CD4-positive, alpha-beta T cell treated with Interleukin-17A for 4 hours (primary cell): ENCODE measurements around the gene WNT2.
"Not testable (repeated sequence)": the region's sequence is repeated elsewhere in the genome, so short reads cannot be mapped to it uniquely, and the experiment has no call there.

Experiments
- DNase-seq: peaks from one replicate; pipeline ENCODE4 v3.0.0-alpha.2; 2020; ENCODE audit warnings: mixed read lengths

WNT2 gene

DNA sequence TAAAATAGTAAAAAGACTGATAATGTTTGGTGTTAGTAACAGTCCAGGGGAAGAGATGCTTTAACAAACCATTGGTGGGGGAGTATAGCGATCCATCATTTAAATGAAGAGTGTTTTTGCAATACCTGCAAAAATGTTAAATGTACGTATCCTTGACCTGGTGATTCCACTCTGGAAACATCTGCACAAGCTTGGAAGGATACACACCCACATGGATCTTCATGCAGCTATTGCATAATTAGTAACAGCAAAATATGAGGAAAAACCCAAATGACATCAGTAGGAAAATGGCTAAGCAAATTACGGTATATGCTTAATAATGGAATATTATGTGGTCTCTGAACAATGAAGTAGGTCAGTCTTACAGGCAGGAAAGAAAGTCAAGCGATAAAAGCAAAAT, 20.5 kb downstream of the WNT2 start:
- DNase-seq, result no peak

DNA sequence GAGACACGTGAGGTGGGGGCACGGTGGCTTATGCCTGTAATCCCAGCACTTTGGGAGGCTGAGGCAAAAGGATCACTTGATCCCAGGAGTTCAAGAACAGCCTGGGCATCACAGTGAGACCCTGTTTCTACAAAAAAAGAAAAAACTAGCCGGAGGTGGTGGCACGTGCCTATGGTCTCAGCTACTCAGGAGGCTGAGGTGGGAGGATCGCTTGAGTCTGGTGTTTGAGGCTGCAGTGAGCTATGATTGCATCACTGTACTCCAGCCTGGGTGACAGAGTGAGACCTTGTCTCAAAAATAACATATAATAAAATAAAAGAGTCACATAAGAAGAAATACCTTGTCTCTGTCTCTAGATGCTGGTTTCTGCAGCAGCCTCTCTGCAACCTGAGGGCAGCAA, 22.4 kb downstream of the WNT2 start:
- DNase-seq, result not testable (repeated sequence)

DNA sequence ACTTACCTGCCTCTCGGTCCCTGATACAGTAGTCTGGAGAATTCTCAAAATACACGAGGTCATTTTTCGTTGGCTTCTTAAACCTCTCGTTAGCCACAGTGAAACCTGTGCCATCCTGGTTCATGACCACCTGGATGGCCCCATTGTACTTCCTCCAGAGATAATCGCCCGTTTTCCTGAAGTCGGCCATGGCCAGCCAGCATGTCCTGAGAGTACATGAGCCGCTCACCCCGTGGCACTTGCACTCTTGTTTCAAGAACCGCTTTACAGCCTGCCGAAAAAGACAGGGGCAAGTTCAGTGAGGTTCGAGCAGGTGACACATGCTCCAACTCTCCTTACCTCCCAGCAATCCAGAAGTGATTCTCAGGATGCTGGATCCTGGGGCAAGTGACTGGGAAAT, 25.3 kb downstream of the WNT2 start:
- DNase-seq, result no peak

DNA sequence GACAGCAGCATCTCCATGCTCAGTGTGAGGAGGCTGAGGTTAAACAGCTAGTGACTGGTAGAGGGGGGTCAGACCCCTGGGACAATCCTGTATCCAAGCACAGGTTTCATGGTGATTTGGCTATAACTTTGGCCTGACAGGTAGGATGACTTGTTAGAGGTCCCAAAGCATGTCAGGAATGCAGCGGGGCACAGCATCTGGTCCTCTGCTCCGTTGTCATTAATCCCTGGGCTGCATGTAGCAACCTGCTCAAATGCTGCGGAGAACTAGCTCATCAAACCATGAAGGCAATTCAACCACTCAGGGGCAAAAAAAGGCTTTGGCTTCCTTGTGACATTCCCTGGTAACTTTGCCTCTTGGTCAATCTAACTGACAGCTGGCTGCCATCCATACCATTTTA, 26.8 kb downstream of the WNT2 start:
- DNase-seq, result no peak

DNA sequence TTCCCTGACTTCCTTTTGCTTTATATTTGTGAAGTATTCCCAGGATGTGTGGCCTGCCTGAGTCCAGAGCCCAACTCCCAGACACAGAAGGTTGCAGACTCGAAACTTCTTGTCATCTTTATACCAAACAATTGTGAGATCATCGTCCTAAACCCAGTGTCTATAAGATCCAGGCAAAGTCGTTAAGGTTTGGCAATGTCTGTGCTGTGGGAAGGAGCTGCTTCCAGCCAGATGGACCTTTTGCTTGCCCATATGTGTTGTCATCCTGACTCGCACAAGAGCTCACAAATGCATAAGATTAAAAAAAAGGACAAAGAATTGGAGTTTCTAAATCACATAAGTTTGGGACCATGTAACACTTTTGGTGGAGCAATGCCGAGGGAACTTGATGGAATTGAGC, 37.0 kb downstream of the WNT2 start:
- no peak for DNase-seq

DNA sequence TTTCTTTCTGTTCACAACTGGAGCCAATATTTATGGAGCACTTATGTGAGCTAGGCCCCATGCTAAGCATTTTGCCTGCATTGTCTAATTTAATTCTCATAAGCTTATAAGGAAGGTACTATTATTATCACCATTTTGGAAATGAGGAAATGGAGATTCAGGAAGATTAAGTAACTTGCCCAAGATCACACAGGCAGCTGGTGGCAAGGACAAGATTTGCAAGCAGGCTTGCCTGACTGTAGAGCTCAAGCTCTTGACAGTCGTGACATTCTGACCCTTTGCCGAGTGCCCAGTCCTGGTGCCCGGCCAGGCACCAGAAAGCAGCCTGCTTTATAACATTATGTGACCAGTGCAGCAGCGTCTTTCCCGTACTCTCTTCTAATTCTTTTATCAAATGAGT, 38.2 kb downstream of the WNT2 start:
- DNase-seq, result no peak

DNA sequence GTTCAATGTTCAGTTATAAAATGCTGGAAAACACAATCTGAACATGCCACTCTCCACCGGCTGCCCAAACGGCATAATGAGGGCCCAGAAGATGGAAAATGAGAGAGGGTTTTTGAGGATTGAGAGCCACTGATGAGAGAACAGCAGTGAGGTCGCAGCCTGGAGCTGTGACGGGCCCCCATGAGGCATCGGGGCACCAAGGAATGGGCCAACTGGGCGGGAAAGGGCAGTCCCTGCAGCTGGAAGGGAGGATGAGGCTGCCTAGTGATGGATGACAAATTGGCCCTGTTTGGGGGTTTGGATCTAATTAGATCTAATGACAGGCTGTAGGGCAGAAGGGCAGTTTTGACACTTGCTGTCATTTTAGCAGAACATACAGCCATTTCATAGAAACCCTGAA, 39.1 kb downstream of the WNT2 start:
- no peak for DNase-seq

DNA sequence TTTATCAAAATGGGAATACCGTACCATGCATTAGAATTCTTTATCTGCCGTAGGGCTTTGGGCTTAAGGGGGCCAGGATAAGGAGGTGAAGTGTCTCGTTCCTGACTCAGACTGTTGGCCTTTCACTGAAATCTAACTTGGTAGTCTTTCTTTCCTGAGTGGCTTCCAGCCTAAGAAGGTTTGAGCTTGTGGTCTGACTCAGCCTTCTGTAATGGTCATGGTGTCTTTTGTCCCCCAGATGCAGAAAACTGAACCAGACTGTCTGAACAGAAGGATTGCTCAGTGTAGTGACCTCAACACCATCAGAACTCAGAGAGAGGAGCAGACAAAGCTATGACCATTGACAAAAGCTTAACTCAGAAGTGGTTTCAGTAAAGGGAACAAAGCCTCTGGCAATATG, 39.5 kb downstream of the WNT2 start:
- DNase-seq, result no peak

DNA sequence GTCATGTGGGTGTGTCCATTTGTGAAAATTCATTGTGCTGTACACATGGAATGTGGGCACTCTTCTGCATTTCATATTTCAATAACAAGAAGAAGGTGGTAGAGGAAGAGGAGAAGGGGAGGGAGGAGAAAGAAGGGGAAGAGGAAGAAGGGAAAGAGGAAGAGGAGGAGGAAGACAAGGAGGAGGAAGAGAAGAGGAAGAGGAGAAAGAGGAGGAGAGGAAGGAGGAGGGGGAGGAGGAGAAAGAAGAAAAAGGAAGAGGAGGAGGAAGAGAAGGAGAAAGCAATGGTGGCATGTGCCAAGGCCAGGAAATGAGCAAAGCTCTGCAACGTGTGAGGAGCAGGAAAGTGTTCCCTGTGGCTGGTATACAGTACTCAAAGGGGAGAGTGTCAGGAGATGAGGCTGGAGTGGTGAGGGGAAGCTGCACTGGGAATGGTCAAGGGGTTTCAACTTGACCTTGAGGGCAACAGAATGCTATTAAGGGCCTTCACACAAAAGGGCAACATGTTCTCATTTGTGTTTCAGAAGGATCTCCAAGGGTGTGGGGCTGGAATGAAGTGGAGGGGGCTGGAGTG, 40.5 kb downstream of the WNT2 start:
- no peak for DNase-seq

DNA sequence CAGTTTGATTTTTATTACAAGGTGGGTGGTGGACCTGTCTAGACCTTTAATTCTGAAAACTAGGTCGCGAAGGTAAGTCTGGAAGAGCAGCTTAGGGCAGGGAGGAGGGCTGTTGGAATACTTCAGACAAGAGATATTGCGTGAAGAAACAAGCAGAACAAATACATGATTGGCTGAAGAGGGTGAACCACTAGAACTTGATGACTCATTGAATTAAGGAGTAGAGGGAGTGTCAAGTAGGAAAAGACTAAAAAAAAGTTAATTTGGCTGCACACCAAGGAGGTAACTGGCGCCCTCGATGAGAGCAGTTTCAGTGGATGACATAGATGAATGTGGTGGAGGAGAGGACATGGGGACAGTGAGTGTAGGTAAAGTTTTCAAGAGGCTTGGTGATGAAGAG, 41.3 kb downstream of the WNT2 start:
- no peak for DNase-seq

DNA sequence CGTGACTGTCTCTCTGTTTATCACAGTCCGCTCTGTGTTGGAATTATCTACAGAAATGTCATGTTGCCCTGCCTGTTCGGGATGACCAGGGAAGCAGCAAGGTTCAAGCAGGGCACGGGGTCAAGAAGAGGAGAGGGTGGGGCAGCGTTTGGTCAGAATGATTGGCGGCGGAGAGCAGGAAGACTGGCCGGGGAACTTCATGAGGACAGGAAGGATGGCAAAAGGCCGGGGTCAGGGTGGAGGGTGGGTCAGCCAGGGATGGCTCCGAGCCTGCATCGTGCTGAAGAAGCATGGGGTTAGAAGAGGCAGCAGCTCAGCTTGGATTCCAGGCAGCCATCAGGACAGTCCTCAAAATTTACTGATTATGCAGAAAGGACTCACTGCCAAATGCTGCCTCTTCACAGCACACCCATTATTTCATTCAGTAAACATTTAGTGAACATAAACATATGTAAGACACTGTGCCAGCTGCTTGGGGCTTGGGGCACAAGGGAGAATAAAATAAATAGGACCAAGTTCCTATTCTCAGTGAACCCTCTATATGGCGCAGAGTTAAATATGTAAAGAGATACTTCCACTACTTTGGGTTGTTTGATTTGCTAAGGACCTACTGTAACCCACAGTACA, 42.8 kb downstream of the WNT2 start:
- DNase-seq, result no peak

DNA sequence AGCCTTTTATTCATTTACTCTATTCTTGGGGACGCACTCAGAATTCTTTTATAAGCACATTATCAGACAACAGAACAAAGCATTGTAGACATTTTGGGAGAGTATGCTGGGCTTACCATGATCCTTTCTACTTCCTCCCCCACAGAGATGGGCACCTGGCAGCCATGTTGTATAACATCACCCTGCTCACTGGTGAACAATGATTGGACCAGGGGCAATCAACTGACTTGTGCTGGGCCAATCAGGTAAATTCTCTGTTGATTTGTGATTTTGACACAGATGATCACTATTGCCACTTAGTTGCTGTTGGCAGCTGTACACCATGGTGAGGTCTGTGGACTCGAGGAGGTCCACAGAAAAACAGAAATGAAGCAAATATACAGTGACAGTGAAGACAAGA, 43.7 kb downstream of the WNT2 start:
- no peak for DNase-seq

DNA sequence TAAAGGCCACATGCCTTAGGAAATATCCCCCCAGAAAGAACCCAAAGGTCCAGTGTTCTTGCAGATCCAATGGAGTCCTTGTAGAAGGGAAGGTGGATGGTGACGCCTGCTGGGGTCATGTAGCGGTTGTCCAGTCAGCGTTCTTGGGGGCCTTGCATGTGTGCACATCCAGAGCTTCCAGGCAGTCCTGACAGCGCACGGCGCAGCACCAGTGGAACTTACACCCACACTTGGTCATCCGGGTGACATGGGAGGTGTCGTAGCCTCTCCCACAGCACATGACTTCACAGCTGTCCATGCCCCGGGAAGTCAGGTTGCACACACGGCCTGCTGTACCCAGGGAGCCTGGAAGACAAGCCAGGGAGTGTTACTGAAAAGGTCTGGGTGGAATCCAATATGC, 44.8 kb downstream of the WNT2 start:
- DNase-seq, result no peak

DNA sequence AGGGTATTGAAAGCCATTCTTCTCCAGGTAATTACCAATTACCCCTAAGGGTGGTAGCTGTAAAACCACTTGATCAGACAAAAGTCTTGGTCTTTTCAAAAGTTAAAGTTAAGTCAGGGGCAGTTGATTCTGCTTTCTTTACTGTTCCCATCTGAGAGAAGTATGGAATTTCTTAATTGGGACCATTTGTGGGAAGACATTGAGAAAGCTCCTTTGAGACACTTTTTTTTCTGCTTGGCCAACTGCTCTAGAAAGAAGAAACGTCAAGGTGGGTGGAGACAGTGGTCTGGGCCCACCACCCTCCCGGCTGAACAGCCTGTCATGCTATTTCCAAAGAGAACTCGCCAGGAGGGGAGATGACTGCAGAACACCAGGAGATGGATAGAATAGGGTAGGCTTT, 45.3 kb downstream of the WNT2 start:
- no peak for DNase-seq

DNA sequence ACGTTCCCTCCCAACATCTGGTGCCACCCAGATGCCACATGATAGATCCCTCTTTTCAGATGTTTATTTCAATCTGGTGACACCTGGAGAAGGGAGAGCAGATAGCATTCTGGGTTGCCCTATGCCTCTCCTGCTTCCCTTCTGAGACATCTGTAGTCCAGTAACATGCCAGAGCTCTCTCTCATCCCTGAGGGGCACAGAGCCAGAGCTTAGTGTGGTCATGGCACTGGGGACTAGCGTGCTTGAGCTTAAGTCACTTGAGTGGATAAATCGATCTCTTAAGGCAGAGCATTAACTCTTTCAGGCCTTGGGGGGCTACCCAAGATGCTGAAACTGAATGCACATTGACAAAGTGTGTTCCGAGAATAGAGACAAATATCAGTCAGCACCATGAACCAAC, 47.9 kb downstream of the WNT2 start:
- no peak for DNase-seq

DNA sequence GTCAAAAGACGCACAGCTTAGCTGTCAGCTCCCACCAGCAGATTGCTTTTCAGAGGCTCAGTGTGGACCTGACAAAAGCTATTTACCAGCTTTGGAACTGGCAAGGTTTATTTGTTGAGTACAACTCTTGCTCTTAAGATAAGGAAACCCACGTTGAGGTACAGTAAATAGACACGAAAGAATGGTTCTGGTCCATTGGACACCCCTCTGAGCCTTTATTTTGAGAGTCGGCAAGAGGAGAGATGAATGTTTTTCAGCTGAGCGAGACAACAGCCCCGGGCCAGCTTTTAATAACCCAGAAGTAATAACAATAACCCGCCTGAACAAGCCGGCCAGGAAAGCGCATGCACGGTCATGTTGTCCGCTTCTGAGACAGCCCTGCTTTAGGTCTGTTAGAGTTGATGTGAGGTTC, 49.0 kb downstream of the WNT2 start:
- DNase-seq, result no peak

DNA sequence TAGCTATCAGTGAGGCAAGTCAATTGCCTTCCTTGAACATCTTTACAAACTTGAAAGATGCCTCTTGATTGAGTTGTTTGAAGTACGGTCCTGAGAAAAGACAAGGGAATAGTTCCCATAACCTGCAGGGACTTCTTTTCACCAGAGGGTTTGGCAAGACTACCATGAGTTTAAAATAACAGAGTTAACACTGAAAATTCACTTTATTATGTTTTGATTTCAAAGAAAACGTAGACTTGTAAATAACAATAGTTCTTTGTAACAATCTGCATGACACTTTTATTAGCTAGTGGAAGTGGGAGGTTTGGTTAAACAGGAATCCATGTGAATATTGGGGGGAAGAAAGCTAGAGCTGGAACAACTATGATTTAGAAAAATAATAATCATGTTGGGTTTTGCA, 49.5 kb downstream of the WNT2 start:
- DNase-seq, result no peak

DNA sequence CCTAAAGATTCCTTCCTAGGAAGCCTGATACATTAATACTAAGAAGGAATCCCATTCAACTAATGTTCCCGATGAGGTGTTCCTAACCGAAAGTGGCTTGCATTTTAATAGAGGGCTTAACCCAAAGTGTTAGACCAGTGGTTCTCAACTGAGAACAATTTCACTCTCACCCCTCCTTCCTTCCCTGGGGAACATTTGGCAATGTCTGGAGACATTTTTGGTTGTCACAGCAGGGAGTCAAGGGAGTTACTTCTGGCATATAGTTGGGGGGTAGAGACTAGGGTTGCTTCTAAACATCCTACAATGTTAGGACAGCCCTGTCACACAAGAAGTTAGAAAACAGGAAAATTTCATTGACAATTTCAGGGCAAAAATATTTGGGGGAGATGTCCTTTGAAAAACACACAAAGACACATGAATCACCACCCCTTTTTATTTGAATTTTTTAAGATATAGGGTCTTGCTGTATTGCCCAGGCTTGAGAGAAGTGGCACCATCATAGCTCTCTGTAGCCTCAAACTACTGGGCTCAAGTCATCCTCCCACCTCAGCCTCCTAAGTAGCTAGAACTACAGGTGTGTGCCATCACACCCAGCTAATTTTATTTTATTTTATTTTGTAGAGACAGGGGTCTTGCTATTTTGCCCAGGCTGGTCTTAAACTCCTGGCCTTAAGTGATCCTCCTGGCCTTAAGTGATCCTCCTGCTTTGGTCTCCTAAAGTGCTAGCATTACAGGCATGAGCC, 50.7 kb downstream of the WNT2 start:
- DNase-seq, result no peak

DNA sequence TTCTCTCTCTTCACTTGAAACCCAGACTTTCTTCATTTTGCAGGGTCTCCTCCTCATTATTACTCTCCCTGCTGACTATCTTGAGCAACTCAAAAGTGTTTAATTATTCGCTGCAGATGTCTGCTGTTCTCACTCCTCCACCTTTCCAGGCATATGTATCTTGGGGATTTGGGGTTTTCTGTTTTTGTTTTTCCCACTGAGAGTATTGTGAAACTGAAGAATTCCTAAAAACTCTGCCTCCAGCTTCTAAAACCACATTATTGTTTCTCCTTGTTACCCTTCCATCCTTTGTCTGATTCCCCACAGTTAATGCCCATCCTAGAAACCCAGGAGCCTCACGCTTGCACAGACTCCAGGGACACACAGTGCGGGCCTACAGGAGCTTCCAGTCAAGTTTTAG, 51.3 kb downstream of the WNT2 start:
- no peak for DNase-seq

DNA sequence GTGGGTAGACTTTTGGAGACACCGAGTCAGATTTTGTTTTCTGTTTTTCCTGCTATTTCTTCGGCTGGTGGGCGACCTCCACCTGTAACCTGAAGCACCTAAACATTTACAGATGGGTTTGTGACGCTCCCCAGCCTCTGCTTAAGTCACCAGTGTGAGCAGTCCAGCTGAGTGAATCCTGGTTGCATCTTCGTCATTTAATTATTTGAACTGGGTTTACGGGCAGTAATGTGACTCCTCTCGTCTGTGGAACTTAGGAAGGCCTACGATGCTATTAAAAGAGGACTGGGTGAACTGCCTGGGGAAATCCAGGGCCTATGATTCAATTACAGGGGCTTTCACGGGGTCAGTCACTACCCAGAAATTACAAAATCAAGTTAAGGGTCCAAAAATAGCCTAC, 52.5 kb downstream of the WNT2 start:
- DNase-seq, result no peak

DNA sequence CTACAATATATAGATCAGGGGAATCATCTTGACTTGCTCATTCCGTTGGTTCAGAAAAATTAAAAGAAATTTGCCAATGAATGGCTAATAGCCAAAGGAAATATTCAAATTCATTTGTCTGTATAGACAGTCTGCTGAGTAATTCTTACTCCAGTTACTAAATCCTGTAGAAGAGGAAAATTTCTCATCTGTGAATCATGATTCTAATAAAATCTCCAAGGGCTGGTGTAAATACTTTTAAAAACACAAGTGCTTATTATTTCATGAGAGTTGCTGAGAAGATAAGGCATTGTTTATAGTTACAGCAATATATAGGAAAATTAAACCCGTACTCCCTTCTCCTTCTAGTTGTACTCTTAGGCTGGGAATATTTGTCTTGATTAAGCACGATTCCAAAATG, 53.0 kb downstream of the WNT2 start:
- no peak for DNase-seq

DNA sequence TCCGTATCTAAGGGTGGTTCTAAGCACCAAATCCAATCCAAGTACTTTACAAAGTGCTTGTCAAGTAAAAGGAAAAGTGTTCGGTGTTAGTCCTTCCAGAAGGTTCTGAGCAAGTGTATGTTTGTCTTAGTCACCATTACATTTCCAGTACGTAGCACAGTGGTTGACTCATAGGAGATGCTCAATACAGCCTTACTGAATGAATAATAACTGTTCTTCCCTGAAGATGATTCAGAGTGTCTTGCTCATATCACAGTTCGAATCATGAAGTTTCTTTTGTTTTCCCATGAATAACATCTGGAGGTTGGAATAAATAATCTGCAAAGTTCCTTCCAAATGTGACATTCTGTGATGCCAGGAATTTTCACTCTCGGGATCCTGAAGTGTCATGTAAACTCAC, 53.4 kb downstream of the WNT2 start:
- DNase-seq, result no peak

DNA sequence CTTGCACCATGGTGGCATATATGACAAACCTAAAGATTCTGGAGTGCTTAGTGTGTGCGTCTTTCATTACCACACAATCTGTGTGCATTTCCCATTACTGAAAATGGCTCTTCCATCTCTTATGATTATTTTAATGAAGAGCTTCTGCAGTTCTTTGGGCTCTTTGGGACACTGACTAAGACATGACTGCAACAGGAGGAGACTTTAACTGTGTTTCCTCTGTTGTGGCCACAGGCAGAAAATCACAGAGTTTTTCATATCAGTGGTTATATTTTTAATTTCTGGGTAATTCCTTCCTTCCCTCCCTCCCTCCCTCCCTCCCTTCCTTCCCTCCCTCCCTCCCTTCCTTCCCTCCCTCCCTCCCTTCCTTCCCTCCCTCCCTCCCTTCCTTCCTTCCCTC, 58.1 kb downstream of the WNT2 start:
- DNase-seq, result no peak

DNA sequence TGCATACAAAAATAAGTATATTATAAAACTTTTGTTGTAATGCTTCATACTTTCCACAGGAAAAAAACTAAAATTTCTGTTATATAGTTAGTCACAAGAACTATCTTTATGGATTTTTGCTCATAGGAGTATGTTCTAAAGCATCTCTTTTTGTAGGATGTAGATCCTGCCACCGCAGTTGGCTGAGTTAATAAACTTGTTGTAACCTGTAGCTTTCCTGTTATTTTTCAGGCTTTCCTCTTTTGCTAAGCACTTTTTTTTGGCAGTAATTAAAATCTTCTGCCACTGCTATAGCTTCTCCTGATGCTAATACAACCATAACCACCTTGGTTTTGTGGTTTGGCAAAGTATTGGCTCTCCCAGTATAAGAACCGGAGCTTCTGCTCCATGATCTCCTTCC, 60.3 kb downstream of the WNT2 start:
- DNase-seq, result no peak

DNA sequence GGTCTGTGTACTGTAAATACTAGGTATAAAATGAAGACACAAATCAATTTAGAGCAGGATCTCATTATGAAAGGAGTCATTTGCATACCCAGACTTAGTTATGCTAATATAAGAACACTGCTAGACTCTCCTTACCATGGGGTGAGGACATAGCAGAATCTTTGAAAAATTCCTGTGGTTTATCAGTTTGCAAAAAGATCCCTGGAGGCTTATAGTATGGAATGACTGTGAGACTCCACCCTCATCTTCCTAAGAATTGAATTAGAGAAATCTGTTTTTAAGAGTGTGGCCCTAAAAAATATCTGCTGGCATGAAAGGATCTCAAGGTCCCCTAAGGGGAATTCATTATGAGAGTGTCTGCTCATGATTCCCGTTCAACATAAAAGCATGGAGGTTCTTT, 63.2 kb downstream of the WNT2 start:
- no peak for DNase-seq
